IPS DF 6.9 (cell line): ENCODE data around the gene PITPNC1.

Experiments used
- DNase-seq: peaks from one replicate; pipeline ENCODE4 v3.0.0-alpha.2; 2013; ENCODE audit warnings: low read depth, low spot score
- H3K27ac ChIP-seq: one replicate; pipeline ENCODE4 v1.5.1; 2013; ENCODE audit warnings: low read length, control low read depth
- H3K27me3 ChIP-seq: 2 replicates; pipeline ENCODE4 v1.6.1; 2013; ENCODE audit warnings: mild to moderate bottlenecking, low read length; ENCODE audit not compliant: control insufficient read depth, insufficient read depth
- H3K36me3 ChIP-seq: 2 replicates; pipeline ENCODE4 v1.6.1; 2013; ENCODE audit warnings: low read length; ENCODE audit not compliant: control insufficient read depth, insufficient read depth
- H3K4me1 ChIP-seq: 2 replicates; pipeline ENCODE4 v1.6.1; 2013; ENCODE audit warnings: low read length; ENCODE audit not compliant: control insufficient read depth, insufficient read depth
- H3K4me3 ChIP-seq: 2 replicates; pipeline ENCODE4 v1.5.1; 2013; ENCODE audit warnings: mild to moderate bottlenecking, low read length
- H3K9me3 ChIP-seq: 2 replicates; pipeline ENCODE4 v1.6.1; 2013; ENCODE audit warnings: low read length, inconsistent platforms; ENCODE audit not compliant: control insufficient read depth, insufficient read depth
- WGBS: extraction: QIAGEN DNeasy Blood & Tissue Kit; methylation state at CpG from one replicate; pipeline ENCODE4 v1.1.7; 2013; ENCODE audit warnings: mixed read lengths, missing lambda C conversion rate; ENCODE audit not compliant: insufficient read length, insufficient coverage; 5-methylcytosine and 5-hydroxymethylcytosine counted together

PITPNC1 gene

GRCh38 chr17:67544364-67544955 is 167.4 kb downstream of the PITPNC1 start:
- WGBS = no CpG with 5 or more reads among the region's 6 CpGs
- H3K27ac ChIP-seq = no peak overlapping the region
- no peaks in the 10 kb centered on the region for H3K4me1 ChIP-seq
- H3K36me3 ChIP-seq = no peaks in the 10 kb centered on the region
- no peaks in the 10 kb centered on the region for H3K9me3 ChIP-seq
- no peak overlapping the region for H3K4me3 ChIP-seq
- no peaks in the 10 kb centered on the region for H3K27me3 ChIP-seq
- DNase-seq = no peak

GRCh38 chr17:67546578-67547527 is 169.8 kb downstream of the PITPNC1 start:
- no peaks in the 10 kb centered on the region for H3K4me1 ChIP-seq
- H3K27ac ChIP-seq = no peak overlapping the region
- WGBS = no CpG with 5 or more reads among the region's 11 CpGs
- H3K4me3 ChIP-seq = no peak overlapping the region
- no peaks in the 10 kb centered on the region for H3K36me3 ChIP-seq
- DNase-seq = no peak
- no peaks in the 10 kb centered on the region for H3K9me3 ChIP-seq
- no peaks in the 10 kb centered on the region for H3K27me3 ChIP-seq

GRCh38 chr17:67548693-67549092 is 171.6 kb downstream of the PITPNC1 start:
- Histone ChIP-seq H3K9me3 (no peaks in the 10 kb centered on the region), H3K27me3 (no peaks in the 10 kb centered on the region), H3K27ac (no peak overlapping the region), H3K4me1 (no peaks in the 10 kb centered on the region), H3K4me3 (no peak overlapping the region), H3K36me3 (no peaks in the 10 kb centered on the region)
- no peak for DNase-seq
- WGBS = no CpG with 5 or more reads among the region's 3 CpGs

GRCh38 chr17:67549820-67550219 is 172.7 kb downstream of the PITPNC1 start:
- H3K27me3 ChIP-seq = no peaks in the 10 kb centered on the region
- H3K27ac ChIP-seq = no peak overlapping the region
- no peaks in the 10 kb centered on the region for H3K9me3 ChIP-seq
- no peak for DNase-seq
- H3K4me1 ChIP-seq = no peaks in the 10 kb centered on the region
- no CpG with 5 or more reads among the region's 9 CpGs for whole genome bisulfite sequencing
- H3K36me3 ChIP-seq = no peaks in the 10 kb centered on the region
- H3K4me3 ChIP-seq = no peak overlapping the region

- no peak for DNase-seq
- H3K36me3 ChIP-seq = no peaks in the 10 kb centered on the region
- no peak overlapping the region for H3K27ac ChIP-seq
- H3K4me1 ChIP-seq = no peaks in the 10 kb centered on the region
- H3K4me3 ChIP-seq = no peak overlapping the region
- no peaks in the 10 kb centered on the region for H3K27me3 ChIP-seq
- no peaks in the 10 kb centered on the region for H3K9me3 ChIP-seq
- WGBS = no CpG with 5 or more reads among the region's 6 CpGs
These were observed 177.6 kb downstream of the PITPNC1 start for GRCh38 chr17:67554634-67555033.

GRCh38 chr17:67555855-67556254 is 178.8 kb downstream of the PITPNC1 start:
- no peak for DNase-seq
- no peaks in the 10 kb centered on the region for H3K9me3 ChIP-seq
- no peaks in the 10 kb centered on the region for H3K4me1 ChIP-seq
- H3K27ac ChIP-seq = no peak overlapping the region
- no peak overlapping the region for H3K4me3 ChIP-seq
- H3K27me3 ChIP-seq = no peaks in the 10 kb centered on the region
- H3K36me3 ChIP-seq = no peaks in the 10 kb centered on the region
- WGBS = no CpG with 5 or more reads among the region's 1 CpG

- H3K36me3 ChIP-seq = no peaks in the 10 kb centered on the region
- no peak overlapping the region for H3K4me3 ChIP-seq
- no peak overlapping the region for H3K27ac ChIP-seq
- WGBS = no CpG with 5 or more reads among the region's 11 CpGs
- H3K9me3 ChIP-seq = no peaks in the 10 kb centered on the region
- H3K4me1 ChIP-seq = no peaks in the 10 kb centered on the region
- no peaks in the 10 kb centered on the region for H3K27me3 ChIP-seq
- DNase-seq = no peak
These were observed 180.2 kb downstream of the PITPNC1 start for GRCh38 chr17:67557052-67557845.

- DNase-seq = no peak
- no CpG with 5 or more reads among the region's 5 CpGs for WGBS
These were observed 180.8 kb downstream of the PITPNC1 start for GRCh38 chr17:67557921-67558320.

GRCh38 chr17:67558740-67559380 is 181.8 kb downstream of the PITPNC1 start:
- H3K36me3 ChIP-seq = no peaks in the 10 kb centered on the region
- DNase-seq = no peak
- H3K9me3 ChIP-seq = no peaks in the 10 kb centered on the region
- no peaks in the 10 kb centered on the region for H3K27me3 ChIP-seq
- no peak overlapping the region for H3K27ac ChIP-seq
- H3K4me3 ChIP-seq = no peak overlapping the region
- H3K4me1 ChIP-seq = no peaks in the 10 kb centered on the region
- WGBS = no CpG with 5 or more reads among the region's 5 CpGs

More at GRCh38 chr17:67557921-67558320, 180.8 kb downstream of the PITPNC1 start:
- Histone ChIP-seq H3K4me3 (no peak overlapping the region), H3K27ac (no peak overlapping the region), H3K9me3 (no peaks in the 10 kb centered on the region), H3K4me1 (no peaks in the 10 kb centered on the region), H3K36me3 (no peaks in the 10 kb centered on the region), H3K27me3 (no peaks in the 10 kb centered on the region)

GRCh38 chr17:67559381-67559966 is 182.4 kb downstream of the PITPNC1 start:
- no CpG with 5 or more reads among the region's 10 CpGs for WGBS
- Histone ChIP-seq H3K9me3 (no peaks in the 10 kb centered on the region), H3K27me3 (no peaks in the 10 kb centered on the region), H3K36me3 (no peaks in the 10 kb centered on the region), H3K27ac (no peak overlapping the region), H3K4me1 (no peaks in the 10 kb centered on the region), H3K4me3 (no peak overlapping the region)
- DNase-seq = no peak
